Measurements from ENCODE around the gene FAM222B.

Gene FAM222B

GRCh38 chr17:28842282-28843012 lies at the start of gene FAM222B:
Gene FAM222B (minus strand): TSS chr17:28842790. CDS start chr17:28766667, 76,123 bp downstream.
- no peak for TF ChIP-seq CTCF (IDR thresholded peaks at IDR 0.05)

GRCh38 chr17:28892024-28892423 lies 49.4 kb upstream of the FAM222B start:
- TF ChIP-seq CTCF (IDR thresholded peaks at IDR 0.05), result no peak

DNA sequence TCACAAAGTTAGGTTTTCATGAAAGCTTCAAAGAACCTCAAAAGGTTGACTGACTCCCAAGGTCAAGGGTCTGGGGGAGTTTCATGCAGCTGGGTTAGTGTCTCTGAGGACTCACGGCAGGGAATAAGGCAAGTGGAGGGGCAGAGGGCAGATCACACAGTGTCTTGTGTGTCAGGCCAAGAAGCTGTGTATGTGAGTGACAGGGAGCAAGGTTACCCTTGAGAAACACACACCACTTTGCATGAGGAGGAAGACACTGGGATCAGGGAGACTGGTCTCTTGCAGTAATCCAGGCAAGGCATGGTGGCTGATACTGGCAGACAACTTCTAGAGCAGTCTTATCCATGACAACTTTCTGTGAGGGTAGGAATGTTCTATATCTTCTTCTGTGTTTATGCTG lies 48.6 kb upstream of the FAM222B start:
- TF ChIP-seq CTCF (IDR thresholded peaks at IDR 0.05), result no peak

GRCh38 chr17:28889996-28890395 lies 47.4 kb upstream of the FAM222B start:
- TF ChIP-seq CTCF (IDR thresholded peaks at IDR 0.05), result no peak

- TF ChIP-seq CTCF (IDR thresholded peaks at IDR 0.05), result no peak
Measured at GRCh38 chr17:28888832-28889231, 46.2 kb upstream of the FAM222B start.

DNA sequence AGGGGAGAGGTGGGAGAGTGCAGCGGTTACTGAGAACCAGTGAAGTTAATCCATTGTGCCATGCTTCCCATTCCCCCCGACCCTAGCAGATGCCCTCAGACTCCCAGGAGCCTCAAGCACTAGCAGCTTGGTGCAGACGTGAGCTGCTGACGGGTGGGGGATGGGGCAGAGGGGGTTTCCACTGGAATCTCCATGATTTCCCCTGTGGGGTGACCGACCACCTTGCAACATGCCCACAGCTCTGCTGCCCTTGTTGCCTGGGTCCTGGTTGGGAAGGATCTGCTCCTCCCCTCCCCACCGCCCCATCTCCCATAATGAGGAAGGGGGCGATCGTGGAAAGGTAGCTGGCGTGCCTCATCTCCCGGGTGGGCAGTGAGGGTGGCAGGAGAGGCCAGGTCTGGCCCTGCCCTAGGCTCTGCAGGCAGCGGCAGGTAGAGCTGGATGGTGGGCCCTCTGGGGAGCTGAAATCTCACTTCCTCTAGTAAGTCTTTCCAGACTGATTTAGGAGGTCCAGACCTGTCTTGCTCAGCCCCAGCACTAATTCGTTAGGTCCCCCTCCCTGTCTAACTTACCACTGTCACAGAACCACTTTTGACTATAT lies 45.4 kb upstream of the FAM222B start:
- TF ChIP-seq CTCF (IDR thresholded peaks at IDR 0.05), result no peak

- no peak for TF ChIP-seq CTCF (IDR thresholded peaks at IDR 0.05)
Measured at GRCh38 chr17:28885951-28886350, 43.4 kb upstream of the FAM222B start.

All from LNCAP (cell line).